Gastrocnemius medialis (tissue), 4 donors: ENCODE results near the gene CUL2.

Source experiments
- CTCF ChIP-seq, 5 experiments: fragments of 450-650 bp in 3 of 5; fragments of 200-600 bp in 2 of 5; sonication (generic) in 2 of 5; IDR thresholded peaks in 4 of 5; conservative IDR thresholded peaks in 1 of 5; 1 replicate in 4 of 5; 2 replicates in 1 of 5; pipeline ENCODE4 v1.5.1; 2016 to 2019; ENCODE audit warnings: antibody characterized with exemption in 5 of 5, mild to moderate bottlenecking in 3 of 5, moderate library complexity in 3 of 5
- POLR2A ChIP-seq, 2 donors: fragments of 450-650 bp; IDR thresholded peaks; one replicate each; pipeline ENCODE4 v1.6.1; 2017; ENCODE audit warnings: antibody characterized with exemption in 2 of 2, mild to moderate bottlenecking in 2 of 2, moderate library complexity in 2 of 2

DNA sequence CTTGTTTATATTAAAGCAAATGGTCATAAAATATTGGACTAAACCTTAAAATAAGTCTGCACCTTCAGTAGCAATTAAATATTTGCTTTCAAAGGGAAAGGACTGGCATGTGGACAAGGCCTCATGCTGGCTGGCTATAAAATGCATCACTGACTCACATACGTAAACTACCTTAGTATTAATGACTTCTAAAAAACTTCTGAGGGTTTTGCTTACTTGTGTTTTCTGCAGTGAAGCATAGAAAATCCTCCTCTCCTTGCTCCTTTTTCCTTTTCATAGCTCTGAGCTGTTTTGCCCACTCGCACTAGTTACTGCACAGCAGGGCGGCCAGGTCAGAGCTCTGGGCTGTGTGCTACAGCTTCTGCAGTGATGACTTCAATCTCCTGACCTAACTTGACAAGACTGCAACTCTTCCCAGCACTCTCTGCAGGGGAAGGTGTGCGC, 82.3 kb downstream of the CUL2 start:
- no peak for TF ChIP-seq POLR2A (IDR thresholded peaks at IDR 0.05)
- TF ChIP-seq CTCF (IDR thresholded peaks at IDR 0.05 in 4 of 5, conservative IDR thresholded peaks at IDR 0.05 in 1 of 5), result no peak
